Neuronal stem cell (in vitro differentiated cells): ENCODE results near the gene PKNOX1.
"Not testable (repeated sequence)": the region's sequence is repeated elsewhere in the genome, so short reads cannot be mapped to it uniquely, and the experiment has no call there.

Experiments used
- DNase-seq: peaks from one replicate; pipeline ENCODE4 v3.0.0-alpha.2; 2013; ENCODE audit warnings: low spot score
- H2AFZ ChIP-seq: one replicate; pipeline ENCODE4 v1.6.1; 2013; ENCODE audit warnings: mild to moderate bottlenecking, low read length, inconsistent platforms
- H2AK5ac ChIP-seq: 2 replicates; pipeline ENCODE4 v1.6.1; 2013; ENCODE audit warnings: low read depth, mild to moderate bottlenecking, inconsistent platforms, low read length, moderate library complexity, mixed read lengths
- H2BK120ac ChIP-seq: 2 replicates; pipeline ENCODE4 v1.6.1; 2013; ENCODE audit warnings: low read depth, mild to moderate bottlenecking, inconsistent platforms, low read length, moderate library complexity, mixed read lengths
- H2BK12ac ChIP-seq: one replicate; pipeline ENCODE4 v1.6.1; 2013; ENCODE audit warnings: low read length, inconsistent platforms
- H2BK15ac ChIP-seq: 2 replicates; pipeline ENCODE4 v1.6.1; 2013; ENCODE audit warnings: mild to moderate bottlenecking, low read length, inconsistent platforms, mixed read lengths
- H2BK5ac ChIP-seq: one replicate; pipeline ENCODE4 v1.6.1; 2013; ENCODE audit warnings: inconsistent platforms, mild to moderate bottlenecking, low read length, moderate library complexity
- H3K14ac ChIP-seq: one replicate; pipeline ENCODE4 v1.6.1; 2013; ENCODE audit warnings: low read length, inconsistent platforms
- H3K18ac ChIP-seq: 2 replicates; pipeline ENCODE4 v1.6.1; 2013; ENCODE audit warnings: low read length, inconsistent platforms
- H3K23ac ChIP-seq: 2 replicates; pipeline ENCODE4 v1.6.1; 2013; ENCODE audit warnings: low read depth, mild to moderate bottlenecking, mixed read lengths, low read length, inconsistent platforms; ENCODE audit not compliant: poor library complexity
- H3K27ac ChIP-seq: replicated peaks from 3 replicates; pipeline ENCODE4 v1.5.1; 2013; ENCODE audit warnings: low read length, inconsistent platforms
- H3K27me3 ChIP-seq, 3 experiments: 2 replicates each; pipeline ENCODE4 v1.6.1; 2013; ENCODE audit warnings: low read length in 3 of 3, mild to moderate bottlenecking in 2 of 3, inconsistent platforms in 1 of 3, low read depth in 1 of 3, mixed read lengths in 1 of 3, moderate library complexity in 1 of 3; ENCODE audit not compliant: control insufficient read depth in 3 of 3, insufficient read depth in 3 of 3
- H3K36me3 ChIP-seq, 2 donors: replicated peaks in 1 of 2; 2 replicates each; pipeline ENCODE4 v1.6.1; 2013; ENCODE audit warnings: low read length in 2 of 2; ENCODE audit not compliant: control insufficient read depth in 2 of 2, insufficient read depth in 2 of 2
- H3K4ac ChIP-seq: 2 replicates; pipeline ENCODE4 v1.6.1; 2013; ENCODE audit warnings: inconsistent platforms, mild to moderate bottlenecking, low read length, moderate library complexity
- H3K4me1 ChIP-seq, 2 donors: 1 replicate in 1 of 2; 2 replicates in 1 of 2; pipeline ENCODE4 v1.6.1; 2013; ENCODE audit warnings: low read length in 2 of 2, low read depth in 1 of 2; ENCODE audit not compliant: control insufficient read depth in 2 of 2, insufficient read depth in 1 of 2
- H3K4me2 ChIP-seq: one replicate; pipeline ENCODE4 v1.6.1; 2013; ENCODE audit warnings: mild to moderate bottlenecking, low read length, inconsistent platforms; ENCODE audit not compliant: insufficient read depth, poor library complexity, severe bottlenecking
- H3K4me3 ChIP-seq, 2 donors: 2 replicates each; pipeline ENCODE4 v1.5.1; 2013; ENCODE audit warnings: low read length in 2 of 2, mild to moderate bottlenecking in 2 of 2, inconsistent platforms in 1 of 2, moderate library complexity in 1 of 2
- H3K79me1 ChIP-seq: one replicate; pipeline ENCODE4 v1.6.1; 2013; ENCODE audit warnings: low read depth, mild to moderate bottlenecking, inconsistent platforms, low read length, moderate library complexity
- H3K9ac ChIP-seq: one replicate; pipeline ENCODE4 v1.6.1; 2013; ENCODE audit warnings: mild to moderate bottlenecking, low read depth, low read length, inconsistent platforms; ENCODE audit not compliant: poor library complexity
- H3K9me3 ChIP-seq, 2 donors: replicated peaks in 1 of 2; 2 replicates each; pipeline versions ENCODE3 to v1.6.1; 2013; ENCODE audit warnings: low read length in 2 of 2, mild to moderate bottlenecking in 2 of 2, inconsistent platforms in 1 of 2, low read depth in 1 of 2, mixed read lengths in 1 of 2, moderate library complexity in 1 of 2; ENCODE audit not compliant: control insufficient read depth in 2 of 2, insufficient read depth in 1 of 2
- H4K8ac ChIP-seq: one replicate; pipeline ENCODE4 v1.6.1; 2013; ENCODE audit warnings: low read depth, mild to moderate bottlenecking, inconsistent platforms, low read length, moderate library complexity
- H4K91ac ChIP-seq: one replicate; pipeline ENCODE4 v1.6.1; 2013; ENCODE audit warnings: low read length, low read depth, mild to moderate bottlenecking, inconsistent platforms; ENCODE audit not compliant: poor library complexity
- WGBS, 2 donors: extraction: QIAGEN DNeasy Blood & Tissue Kit; methylation state at CpG; one replicate each; pipeline ENCODE4 v1.1.7; 2013; ENCODE audit warnings: missing lambda C conversion rate in 2 of 2, mixed read lengths in 1 of 2; ENCODE audit not compliant: insufficient read length in 2 of 2, insufficient replicate concordance in 1 of 2; ENCODE audit errors: extremely low coverage in 2 of 2; 5-methylcytosine and 5-hydroxymethylcytosine counted together

Gene PKNOX1

DNA sequence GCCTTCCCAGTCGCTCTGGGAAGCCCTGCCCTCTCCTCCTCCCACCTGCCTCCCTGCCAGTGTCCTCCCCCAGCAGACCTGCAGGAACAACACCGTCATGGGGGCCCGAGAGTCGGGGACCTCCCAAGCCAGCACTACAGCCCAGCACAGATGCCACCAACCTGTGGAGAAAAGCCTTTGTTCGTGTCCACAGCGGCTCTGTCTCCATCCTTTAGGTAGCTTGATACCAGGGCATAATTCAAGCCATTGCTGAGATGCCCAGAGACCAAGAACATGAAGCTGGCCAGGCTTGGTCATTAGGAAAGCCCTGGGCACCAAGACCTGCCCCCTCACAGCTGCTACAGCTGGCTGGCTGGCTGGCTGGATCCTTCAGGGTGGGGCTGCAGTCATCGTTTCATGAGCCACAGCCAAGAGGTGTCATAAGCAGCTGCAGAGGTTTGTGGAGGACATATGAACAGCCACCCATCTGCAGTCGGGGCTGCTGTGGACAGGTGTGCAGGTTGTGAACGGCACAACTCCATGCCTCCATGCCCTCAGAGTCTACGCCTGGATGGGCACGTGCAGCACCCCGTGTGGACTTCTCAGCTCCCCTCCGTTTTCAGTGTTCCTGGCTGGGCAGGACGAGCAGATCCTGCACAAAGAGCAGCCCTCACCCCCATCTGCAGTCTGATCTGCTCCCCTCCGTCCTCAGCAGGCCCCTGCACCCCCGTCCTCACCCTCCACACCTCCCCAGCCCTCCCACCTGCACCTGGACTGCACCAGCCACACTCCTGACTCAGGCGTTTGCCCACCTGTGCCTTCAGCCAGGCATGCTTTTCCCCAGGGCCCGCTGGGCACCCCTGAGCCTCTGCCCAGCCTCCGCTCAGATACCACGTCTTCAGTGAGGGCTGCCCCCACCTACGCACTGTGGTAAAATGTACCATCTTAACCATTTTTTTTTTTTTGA lies 71.8 kb downstream of the PKNOX1 start:
- H2BK120ac ChIP-seq: not testable (repeated sequence)

GRCh38 chr21:43053112-43053511 lies 78.8 kb downstream of the PKNOX1 start:
- H3K9ac ChIP-seq, H2BK5ac ChIP-seq: not testable (repeated sequence)
- WGBS, 2 donors: no CpG with 5 or more reads among the region's 13 CpGs

More for the DNA sequence above, 71.8 kb downstream of the PKNOX1 start:
- not testable (repeated sequence) for H3K4me2 ChIP-seq, H3K4me3 ChIP-seq, H2AFZ ChIP-seq, DNase-seq, H4K91ac ChIP-seq, H2BK5ac ChIP-seq, H3K27ac ChIP-seq, H3K18ac ChIP-seq, H3K23ac ChIP-seq, H2BK12ac ChIP-seq, H3K14ac ChIP-seq, H2BK15ac ChIP-seq, H3K9me3 ChIP-seq, H3K9ac ChIP-seq, H3K4me1 ChIP-seq, H3K27me3 ChIP-seq, H2AK5ac ChIP-seq, H3K4ac ChIP-seq, H3K36me3 ChIP-seq, H4K8ac ChIP-seq, H3K79me1 ChIP-seq
- WGBS, 2 donors: no CpG with 5 or more reads among the region's 21 CpGs

DNA sequence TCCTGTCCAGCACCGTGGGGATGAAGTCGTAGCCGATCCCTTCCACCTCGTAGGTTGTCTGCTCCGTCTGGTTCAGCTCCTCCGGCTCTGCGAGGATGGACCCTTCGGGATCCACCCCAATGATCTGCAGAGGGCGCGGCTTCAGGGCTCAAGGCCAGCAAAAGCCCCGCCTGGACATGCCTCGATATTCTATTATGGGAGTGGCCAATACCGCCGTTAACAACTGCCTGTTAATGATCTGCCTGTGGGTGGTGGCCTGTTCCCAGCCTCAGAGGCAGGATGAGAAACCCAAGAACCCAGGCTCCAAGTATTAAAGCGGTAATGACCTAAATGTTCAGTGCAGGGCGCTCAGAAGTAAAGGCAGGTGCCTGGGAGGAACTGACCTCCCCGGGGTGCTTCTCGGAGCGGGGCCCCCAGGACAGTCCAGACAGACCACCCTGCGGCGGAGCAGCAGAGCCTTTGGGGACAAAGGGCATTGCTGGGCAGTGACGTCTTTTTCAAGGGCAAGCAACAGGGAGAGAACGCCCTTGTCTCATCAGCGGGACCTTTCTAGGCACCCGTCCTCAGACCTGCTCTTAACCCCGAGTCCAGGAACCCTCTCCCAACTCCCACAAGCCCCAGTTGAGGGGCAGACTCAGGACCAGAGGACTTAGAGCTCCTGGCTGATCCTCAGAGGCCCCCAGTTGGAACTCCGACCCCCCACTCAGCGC lies 88.7 kb downstream of the PKNOX1 start:
- WGBS, 2 donors: no CpG with 5 or more reads among the region's 28 CpGs
- not testable (repeated sequence) for H2BK15ac ChIP-seq, H3K18ac ChIP-seq, H3K79me1 ChIP-seq, H4K8ac ChIP-seq, H3K4me2 ChIP-seq, H3K27ac ChIP-seq, H3K4ac ChIP-seq, DNase-seq, H2BK12ac ChIP-seq, H3K23ac ChIP-seq, H3K14ac ChIP-seq, H3K4me1 ChIP-seq, H3K36me3 ChIP-seq, H3K4me3 ChIP-seq, H3K27me3 ChIP-seq, H3K9ac ChIP-seq, H3K9me3 ChIP-seq, H2BK120ac ChIP-seq, H2BK5ac ChIP-seq, H2AFZ ChIP-seq, H4K91ac ChIP-seq, H2AK5ac ChIP-seq

More at GRCh38 chr21:43053112-43053511, 78.8 kb downstream of the PKNOX1 start:
- H4K91ac ChIP-seq, DNase-seq, H2AK5ac ChIP-seq, H4K8ac ChIP-seq, H3K14ac ChIP-seq, H3K4me3 ChIP-seq, H3K23ac ChIP-seq, H3K9me3 ChIP-seq, H2BK12ac ChIP-seq, H2BK120ac ChIP-seq, H3K79me1 ChIP-seq, H3K36me3 ChIP-seq, H3K4me1 ChIP-seq, H3K4ac ChIP-seq, H2BK15ac ChIP-seq, H3K27ac ChIP-seq, H3K4me2 ChIP-seq, H3K18ac ChIP-seq, H2AFZ ChIP-seq, H3K27me3 ChIP-seq: not testable (repeated sequence)

DNA sequence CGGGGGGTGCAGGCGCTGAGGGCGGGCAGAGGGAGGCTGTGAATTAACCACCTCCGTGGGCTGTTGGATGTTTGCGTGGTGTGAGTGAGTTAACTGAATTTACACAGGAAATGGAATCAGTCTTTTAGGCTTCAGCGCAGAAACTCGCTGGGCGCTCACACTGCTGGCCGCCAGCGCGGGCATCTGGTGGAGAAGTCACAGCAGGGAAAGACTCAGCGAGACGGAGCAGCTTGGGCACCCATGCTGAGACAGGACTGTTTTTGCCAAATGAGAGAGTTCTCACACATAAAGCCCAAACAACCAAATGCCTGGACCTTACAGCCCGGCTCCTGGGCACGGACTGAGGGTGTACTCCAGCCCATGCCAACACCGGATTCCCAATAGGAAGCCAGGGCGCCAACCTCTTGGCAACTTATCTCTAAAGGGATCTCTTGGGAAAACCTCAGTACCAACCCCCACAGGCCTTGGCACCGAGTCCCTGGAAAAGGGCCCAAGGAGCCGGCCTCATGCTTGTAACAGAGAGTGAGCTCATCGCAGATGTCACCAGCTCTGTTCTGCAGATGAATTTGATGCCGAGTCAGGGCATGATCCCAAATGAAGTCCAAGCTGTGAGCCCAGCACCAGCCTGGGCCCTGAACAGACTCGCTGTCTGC lies 90.0 kb downstream of the PKNOX1 start:
- H3K18ac ChIP-seq, H2AK5ac ChIP-seq, H2BK5ac ChIP-seq, H3K27me3 ChIP-seq, H3K4ac ChIP-seq, H3K4me1 ChIP-seq, H3K23ac ChIP-seq, H3K9me3 ChIP-seq, H2BK120ac ChIP-seq, H3K79me1 ChIP-seq, H3K36me3 ChIP-seq, H3K14ac ChIP-seq, H3K9ac ChIP-seq, H4K91ac ChIP-seq, DNase-seq, H2AFZ ChIP-seq, H4K8ac ChIP-seq, H3K4me3 ChIP-seq, H2BK12ac ChIP-seq, H3K27ac ChIP-seq, H2BK15ac ChIP-seq, H3K4me2 ChIP-seq: not testable (repeated sequence)
- WGBS, 2 donors: no CpG with 5 or more reads among the region's 22 CpGs
